ENCODE results near the gene NDC80.

The NDC80 gene

DNA sequence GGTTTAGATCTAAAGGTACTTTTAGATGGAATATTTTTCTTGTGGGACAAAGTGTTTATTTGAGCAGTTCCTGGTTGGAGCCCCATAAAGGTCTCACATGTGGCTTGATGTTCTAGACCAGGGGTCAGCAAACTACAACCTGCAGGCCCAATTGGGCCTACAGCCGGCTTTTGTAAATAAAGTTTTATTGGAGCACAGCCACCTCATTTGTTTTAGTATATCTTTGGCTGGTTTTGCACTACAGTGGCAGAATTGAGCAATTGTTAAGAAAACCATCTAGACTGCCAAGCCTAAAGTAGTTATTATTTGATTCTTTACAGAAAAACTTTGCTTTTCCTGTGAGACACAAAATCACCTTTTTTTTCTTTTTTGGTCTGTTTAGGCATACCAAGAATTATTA is 41.6 kb downstream of the NDC80 start:
- Histone ChIP-seq H3K9me3 (ENCODE audit: control insufficient read depth, insufficient read depth, low read depth, low read length) (no peaks in the 10 kb centered on the region), H3K27ac (ENCODE audit: extremely low read depth, low read depth, low read length) (no peak overlapping the region), H3K4me1 (ENCODE audit: control insufficient read depth, insufficient read depth, low read length) (no peaks in the 10 kb centered on the region), H3K4me3 (ENCODE audit: low read depth, low read length) (no peak overlapping the region), H3K36me3 (ENCODE audit: control insufficient read depth in 2 of 2, insufficient read depth in 1 of 2, low read length in 2 of 2) (peaks cover 42 to 77% of the 10 kb centered on the region in 2 experiments)
- ChIA-PET POLR2A (no interaction called here), CTCF (no interaction called here)
- no peak for TF ChIP-seq MYNN (tag by site-specific recombination; IDR thresholded peaks at IDR 0.05; ENCODE audit: borderline replicate concordance)
- no peak for TF ChIP-seq KLF10 (tag by site-specific recombination; IDR thresholded peaks at IDR 0.05)
- TF ChIP-seq, protein P1, sequence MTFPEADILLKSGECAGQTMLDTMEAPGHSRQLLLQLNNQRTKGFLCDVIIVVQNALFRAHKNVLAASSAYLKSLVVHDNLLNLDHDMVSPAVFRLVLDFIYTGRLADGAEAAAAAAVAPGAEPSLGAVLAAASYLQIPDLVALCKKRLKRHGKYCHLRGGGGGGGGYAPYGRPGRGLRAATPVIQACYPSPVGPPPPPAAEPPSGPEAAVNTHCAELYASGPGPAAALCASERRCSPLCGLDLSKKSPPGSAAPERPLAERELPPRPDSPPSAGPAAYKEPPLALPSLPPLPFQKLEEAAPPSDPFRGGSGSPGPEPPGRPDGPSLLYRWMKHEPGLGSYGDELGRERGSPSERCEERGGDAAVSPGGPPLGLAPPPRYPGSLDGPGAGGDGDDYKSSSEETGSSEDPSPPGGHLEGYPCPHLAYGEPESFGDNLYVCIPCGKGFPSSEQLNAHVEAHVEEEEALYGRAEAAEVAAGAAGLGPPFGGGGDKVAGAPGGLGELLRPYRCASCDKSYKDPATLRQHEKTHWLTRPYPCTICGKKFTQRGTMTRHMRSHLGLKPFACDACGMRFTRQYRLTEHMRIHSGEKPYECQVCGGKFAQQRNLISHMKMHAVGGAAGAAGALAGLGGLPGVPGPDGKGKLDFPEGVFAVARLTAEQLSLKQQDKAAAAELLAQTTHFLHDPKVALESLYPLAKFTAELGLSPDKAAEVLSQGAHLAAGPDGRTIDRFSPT (tag by site-specific recombination; IDR thresholded peaks at IDR 0.05) = no peak
- no peak for TF ChIP-seq ZNF664 (tag by site-specific recombination; IDR thresholded peaks at IDR 0.05)
- TF ChIP-seq, protein P2, sequence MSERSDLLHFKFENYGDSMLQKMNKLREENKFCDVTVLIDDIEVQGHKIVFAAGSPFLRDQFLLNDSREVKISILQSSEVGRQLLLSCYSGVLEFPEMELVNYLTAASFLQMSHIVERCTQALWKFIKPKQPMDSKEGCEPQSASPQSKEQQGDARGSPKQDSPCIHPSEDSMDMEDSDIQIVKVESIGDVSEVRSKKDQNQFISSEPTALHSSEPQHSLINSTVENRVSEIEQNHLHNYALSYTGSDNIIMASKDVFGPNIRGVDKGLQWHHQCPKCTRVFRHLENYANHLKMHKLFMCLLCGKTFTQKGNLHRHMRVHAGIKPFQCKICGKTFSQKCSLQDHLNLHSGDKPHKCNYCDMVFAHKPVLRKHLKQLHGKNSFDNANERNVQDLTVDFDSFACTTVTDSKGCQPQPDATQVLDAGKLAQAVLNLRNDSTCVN (tag by site-specific recombination; optimal IDR thresholded peaks at IDR 0.05) = no peak
- no peak for TF ChIP-seq ZNF76 (tag by site-specific recombination; IDR thresholded peaks at IDR 0.05; ENCODE audit: borderline replicate concordance, low read depth)
- no peak for TF ChIP-seq ZNF121 (tag by site-specific recombination; IDR thresholded peaks at IDR 0.05)
- no peak for TF ChIP-seq ZNF23 (tag by site-specific recombination; IDR thresholded peaks at IDR 0.05; ENCODE audit: borderline replicate concordance)
- TF ChIP-seq, protein P3, sequence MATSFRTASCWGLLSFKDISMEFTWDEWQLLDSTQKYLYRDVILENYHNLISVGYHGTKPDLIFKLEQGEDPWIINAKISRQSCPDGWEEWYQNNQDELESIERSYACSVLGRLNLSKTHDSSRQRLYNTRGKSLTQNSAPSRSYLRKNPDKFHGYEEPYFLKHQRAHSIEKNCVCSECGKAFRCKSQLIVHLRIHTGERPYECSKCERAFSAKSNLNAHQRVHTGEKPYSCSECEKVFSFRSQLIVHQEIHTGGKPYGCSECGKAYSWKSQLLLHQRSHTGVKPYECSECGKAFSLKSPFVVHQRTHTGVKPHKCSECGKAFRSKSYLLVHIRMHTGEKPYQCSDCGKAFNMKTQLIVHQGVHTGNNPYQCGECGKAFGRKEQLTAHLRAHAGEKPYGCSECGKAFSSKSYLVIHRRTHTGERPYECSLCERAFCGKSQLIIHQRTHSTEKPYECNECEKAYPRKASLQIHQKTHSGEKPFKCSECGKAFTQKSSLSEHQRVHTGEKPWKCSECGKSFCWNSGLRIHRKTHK (tag by site-specific recombination; IDR thresholded peaks at IDR 0.05) = no peak
- TF ChIP-seq ZNF544 (tag by site-specific recombination; IDR thresholded peaks at IDR 0.05) = no peak
- TF ChIP-seq ZNF785 (tag by site-specific recombination; IDR thresholded peaks at IDR 0.05) = no peak
- no peak for TF ChIP-seq ZFHX2 (tag by site-specific recombination; conservative IDR thresholded peaks at IDR 0.05)
- TF ChIP-seq SCRT2 (tag by site-specific recombination; IDR thresholded peaks at IDR 0.05) = no peak
- no peak for TF ChIP-seq ZNF221 (tag by site-specific recombination; IDR thresholded peaks at IDR 0.05; ENCODE audit: borderline replicate concordance)

DNA sequence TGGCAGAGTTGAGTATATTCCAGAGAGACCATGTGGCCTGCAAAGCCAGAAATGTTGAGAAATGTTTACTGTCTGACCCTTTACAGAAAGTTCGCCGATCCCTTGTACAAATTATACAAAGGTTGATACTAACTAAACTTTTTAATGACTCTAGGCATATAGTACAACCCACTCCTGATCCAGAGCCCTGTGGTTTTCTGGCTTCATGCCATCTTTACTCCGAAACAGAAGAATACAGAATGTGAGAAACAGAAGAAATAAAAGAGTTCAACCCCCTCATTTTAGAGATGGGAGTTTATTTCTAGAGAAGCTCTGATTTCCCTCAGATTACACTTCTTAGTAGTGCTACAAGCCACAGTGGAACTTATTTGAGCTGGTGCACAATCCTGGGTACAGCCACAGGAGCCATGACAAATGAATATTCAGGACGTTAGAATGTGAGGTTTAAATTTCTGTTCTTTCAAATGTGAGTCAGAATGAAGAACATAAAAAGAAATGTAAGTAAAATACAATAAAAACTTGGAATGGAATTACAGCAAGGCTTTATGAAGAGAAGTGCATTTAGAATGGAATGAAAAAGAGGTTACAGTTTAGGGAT is 46.1 kb downstream of the NDC80 start:
- H3K9me3 ChIP-seq (ENCODE audit: control insufficient read depth, insufficient read depth, low read depth, low read length) = no peaks in the 10 kb centered on the region
- POLR2A ChIA-PET = no interaction called here
- TF ChIP-seq ZNF48 (tag by site-specific recombination; IDR thresholded peaks at IDR 0.05) = no peak
- no peak for TF ChIP-seq FEZF1 (tag by site-specific recombination; IDR thresholded peaks at IDR 0.05)
- TF ChIP-seq ZNF776 (tag by site-specific recombination; IDR thresholded peaks at IDR 0.05; ENCODE audit: borderline replicate concordance) = no peak
- no peak for TF ChIP-seq ZNF510 (tag by site-specific recombination; IDR thresholded peaks at IDR 0.05; ENCODE audit: insufficient replicate concordance)
- TF ChIP-seq ZNF792 (tag by site-specific recombination; IDR thresholded peaks at IDR 0.05) = no peak
- TF ChIP-seq RBAK (tag by site-specific recombination; IDR thresholded peaks at IDR 0.05) = no peak
- TF ChIP-seq ZNF843 (tag by site-specific recombination; IDR thresholded peaks at IDR 0.05) = no peak
- peaks cover 18 to 32% of the 10 kb centered on the region in 2 experiments for H3K36me3 ChIP-seq (ENCODE audit: control insufficient read depth in 2 of 2, insufficient read depth in 1 of 2, low read length in 2 of 2)
- CTCF ChIA-PET = no interaction called here
- no peaks in the 10 kb centered on the region for H3K4me1 ChIP-seq (ENCODE audit: control insufficient read depth, insufficient read depth, low read length)
- no peak overlapping the region for H3K27ac ChIP-seq (ENCODE audit: extremely low read depth, low read depth, low read length)
- H3K4me3 ChIP-seq (ENCODE audit: low read depth, low read length) = no peak overlapping the region
